OCI-LY3 (cell line): ENCODE measurements around the gene LCE2D.

ENCODE experiments used
- EZH2phosphoT487 ChIP-seq: fragments of 200-600 bp; shearing (Covaris generic); IDR thresholded peaks from 2 replicates; pipeline ENCODE4 v1.6.1; 2018; ENCODE audit warnings: antibody characterized with exemption, mixed run types, low read depth
- TF ChIP-seq, protein P1 (sequence below): fragments of 200-600, 300-600 bp; sonication (generic); IDR thresholded peaks from 2 replicates; pipeline ENCODE4 v1.5.1; 2014; ENCODE audit warnings: antibody characterized with exemption, low read length, low read depth

DNA sequence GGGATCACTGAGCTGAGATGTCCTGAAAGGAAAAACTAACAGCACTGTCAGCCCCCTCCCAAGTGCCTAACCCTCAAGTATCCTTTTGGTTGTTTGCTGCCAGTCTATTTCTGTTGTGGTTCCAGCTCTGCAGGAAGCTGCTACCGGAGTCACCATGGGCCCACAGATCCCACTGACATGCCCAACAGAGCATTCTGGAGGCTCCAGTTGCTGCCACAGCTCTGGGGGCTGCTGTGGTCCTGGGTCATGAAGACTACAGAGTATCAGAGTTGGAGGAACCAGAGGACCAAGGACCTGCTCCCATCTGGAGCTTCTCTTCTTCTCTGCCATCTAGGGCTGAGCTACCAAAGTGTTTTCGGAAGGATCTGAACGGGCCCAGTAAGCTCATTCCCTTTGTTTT, 41.2 kb upstream of the LCE2D start:
- TF ChIP-seq, protein P1, sequence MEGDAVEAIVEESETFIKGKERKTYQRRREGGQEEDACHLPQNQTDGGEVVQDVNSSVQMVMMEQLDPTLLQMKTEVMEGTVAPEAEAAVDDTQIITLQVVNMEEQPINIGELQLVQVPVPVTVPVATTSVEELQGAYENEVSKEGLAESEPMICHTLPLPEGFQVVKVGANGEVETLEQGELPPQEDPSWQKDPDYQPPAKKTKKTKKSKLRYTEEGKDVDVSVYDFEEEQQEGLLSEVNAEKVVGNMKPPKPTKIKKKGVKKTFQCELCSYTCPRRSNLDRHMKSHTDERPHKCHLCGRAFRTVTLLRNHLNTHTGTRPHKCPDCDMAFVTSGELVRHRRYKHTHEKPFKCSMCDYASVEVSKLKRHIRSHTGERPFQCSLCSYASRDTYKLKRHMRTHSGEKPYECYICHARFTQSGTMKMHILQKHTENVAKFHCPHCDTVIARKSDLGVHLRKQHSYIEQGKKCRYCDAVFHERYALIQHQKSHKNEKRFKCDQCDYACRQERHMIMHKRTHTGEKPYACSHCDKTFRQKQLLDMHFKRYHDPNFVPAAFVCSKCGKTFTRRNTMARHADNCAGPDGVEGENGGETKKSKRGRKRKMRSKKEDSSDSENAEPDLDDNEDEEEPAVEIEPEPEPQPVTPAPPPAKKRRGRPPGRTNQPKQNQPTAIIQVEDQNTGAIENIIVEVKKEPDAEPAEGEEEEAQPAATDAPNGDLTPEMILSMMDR: no peak
- no peak for TF ChIP-seq EZH2phosphoT487
